Sciatic nerve (tissue), 2 donors: ENCODE measurements around the gene MAD1L1. TPM values are rescaled to one million over a fixed set of nuclear protein-coding genes. Genes with fewer than 3 reads are reported as not detected.
"Not testable (repeated sequence)": the region's sequence is repeated elsewhere in the genome, so short reads cannot be mapped to it uniquely, and the experiment has no call there.

ENCODE experiments used
- ATAC-seq: fragments of 200-7000 bp; cut with Tn5 transposase; one replicate; pipeline ENCODE4 v1.9.1; 2020; ENCODE audit warnings: mild to moderate bottlenecking, moderate library complexity
- DNase-seq: peaks from one replicate; pipeline ENCODE4 v3.0.0-alpha.2; 2020; ENCODE audit warnings: low spot score
- intact Hi-C: fragments of 100-400 bp; cut with DNase I; formaldehyde crosslinking; loops from one replicate; pipeline ENCODE4 v1.14.2; 2022
- total RNA-seq: library from RNA; stranded (reverse); fragmentation: NEBNext Ultra II Directional; extraction: Animal tissue kit (Norgen Biotek cat#: 25700); gene quantifications from one replicate; pipeline ENCODE4 v1.2.1, GENCODE V29; 2021
- donor health status: DM: no; HTN: no; CAD: no.
- donor health status: DM: no; HTN: no; CAD: no.

MAD1L1 gene
- total RNA-seq, 1 donor from 2014 or later: 42.1 TPM

GRCh38 chr7:1823376-1824150, 409.2 kb downstream of the MAD1L1 start:
- no peak for DNase-seq
- intact Hi-C loops: no loop called here
- ATAC-seq: no peak

GRCh38 chr7:1819259-1819841, 413.4 kb downstream of the MAD1L1 start:
- ATAC-seq: no peak
- intact Hi-C loops: no loop called here
- no peak for DNase-seq

- no peak for DNase-seq
- intact Hi-C loops: no loop called here
- ATAC-seq: no peak
Observed at GRCh38 chr7:1818575-1819258, 414.0 kb downstream of the MAD1L1 start.

- no peak for DNase-seq
- ATAC-seq: no peak
- intact Hi-C loops: no loop called here
Observed at GRCh38 chr7:1817061-1817712, 415.6 kb downstream of the MAD1L1 start.

GRCh38 chr7:1816451-1816850, 416.3 kb downstream of the MAD1L1 start:
- intact Hi-C loops, DNase-seq, ATAC-seq: not testable (repeated sequence)

GRCh38 chr7:1815551-1816281, 417.0 kb downstream of the MAD1L1 start:
- intact Hi-C loops, DNase-seq, ATAC-seq: not testable (repeated sequence)

GRCh38 chr7:1815051-1815481, 417.7 kb downstream of the MAD1L1 start:
- intact Hi-C loops: no loop called here
- DNase-seq: no peak
- no peak for ATAC-seq

- DNase-seq (no peak), ATAC-seq (no peak)
- intact Hi-C loops: no loop called here
Observed at GRCh38 chr7:1814089-1814811, 418.5 kb downstream of the MAD1L1 start.

GRCh38 chr7:1813394-1814088, 419.2 kb downstream of the MAD1L1 start:
- DNase-seq: no peak
- intact Hi-C loops: no loop called here
- ATAC-seq: no peak

- peak; percentile 38 for ATAC-seq
- DNase-seq: no peak
- intact Hi-C loops: no loop called here
Observed at GRCh38 chr7:1812509-1813393, 420.0 kb downstream of the MAD1L1 start.

GRCh38 chr7:1811850-1812508, 420.8 kb downstream of the MAD1L1 start:
- DNase-seq: no peak
- intact Hi-C loops: no loop called here
- ATAC-seq: no peak

- peak; percentile 39 for ATAC-seq
- no peak for DNase-seq
- intact Hi-C loops: no loop called here
Observed at GRCh38 chr7:1810961-1811849, 421.5 kb downstream of the MAD1L1 start.

- no peak for DNase-seq
- intact Hi-C loops: no loop called here
Observed at GRCh38 chr7:1810521-1810920, 422.2 kb downstream of the MAD1L1 start.

GRCh38 chr7:1809601-1810258, 423.0 kb downstream of the MAD1L1 start:
- DNase-seq (no peak), ATAC-seq (no peak)
- intact Hi-C loops: no loop called here

More at GRCh38 chr7:1810521-1810920, 422.2 kb downstream of the MAD1L1 start:
- no peak for ATAC-seq

- ATAC-seq (no peak), DNase-seq (no peak)
- intact Hi-C loops: no loop called here
Observed at GRCh38 chr7:1809070-1809469, 423.7 kb downstream of the MAD1L1 start.
